CD4-positive, alpha-beta T cell treated with Interleukin-6 at 100 ng/mL for 8 hours (primary cell): ENCODE data around the gene CACTIN.
A peak's percentile ranks its signal among the peaks of the same experiment; 100 is the strongest.
"Not testable (repeated sequence)": the region's sequence is repeated elsewhere in the genome, so short reads cannot be mapped to it uniquely, and the experiment has no call there.

Experiments used
- DNase-seq: peaks from one replicate; pipeline ENCODE4 v3.0.0-alpha.2; 2020; ENCODE audit warnings: mixed read lengths, low spot score

CACTIN gene

GRCh38 chr19:3626473-3627350, at the start of gene CACTIN:
CACTIN (minus strand) TSS chr19:3626790; CDS start chr19:3626762, 28 bp downstream.
- peak; percentile 99 for DNase-seq

- no peak for DNase-seq
Measured at GRCh38 chr19:3674784-3675543, 48.4 kb upstream of the CACTIN start.

DNA sequence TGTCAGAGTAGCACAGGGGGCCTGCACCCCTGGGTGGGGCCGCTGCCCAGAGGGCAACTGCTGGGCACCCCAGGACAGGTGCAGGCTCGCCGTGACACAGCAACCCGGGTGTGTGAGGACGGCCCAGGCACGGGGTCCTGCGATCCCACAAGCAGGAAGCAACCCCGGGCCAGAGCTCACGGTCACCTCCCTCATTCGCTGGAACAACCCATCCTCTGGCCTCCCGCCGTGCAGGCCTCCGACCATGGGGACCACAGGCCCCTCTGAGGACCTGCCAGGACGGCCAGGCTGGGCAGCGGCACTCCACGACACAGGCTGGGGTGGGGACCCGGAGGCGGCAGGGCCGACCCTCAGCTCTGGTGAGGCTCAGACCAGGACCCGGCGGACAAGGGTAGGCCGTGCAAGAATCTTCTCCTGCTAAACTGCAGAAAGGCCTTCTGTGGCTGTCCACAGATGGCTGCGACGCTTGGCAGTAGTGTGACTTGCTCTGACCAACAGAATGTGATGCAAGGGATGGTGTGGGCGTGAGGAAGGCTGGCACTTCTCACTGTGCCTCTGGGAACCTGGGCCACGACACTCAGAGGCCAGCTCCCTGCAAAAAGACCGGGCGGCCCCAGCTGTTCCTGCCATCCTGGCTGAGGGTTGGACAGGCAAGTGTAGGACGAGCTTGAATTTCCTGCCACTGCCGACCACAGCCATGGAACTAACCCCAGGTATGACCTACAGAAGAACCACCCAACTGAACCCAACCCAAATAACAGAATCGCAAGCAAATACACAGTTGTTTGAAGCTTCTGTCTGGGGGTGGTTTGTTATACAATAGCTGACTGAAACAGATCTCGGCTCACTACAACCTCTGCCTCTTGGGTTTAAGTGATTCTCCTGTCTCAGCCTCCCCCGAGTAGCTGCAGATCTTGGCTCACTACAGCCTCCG, 47.2 kb upstream of the CACTIN start:
- DNase-seq = no peak

DNA sequence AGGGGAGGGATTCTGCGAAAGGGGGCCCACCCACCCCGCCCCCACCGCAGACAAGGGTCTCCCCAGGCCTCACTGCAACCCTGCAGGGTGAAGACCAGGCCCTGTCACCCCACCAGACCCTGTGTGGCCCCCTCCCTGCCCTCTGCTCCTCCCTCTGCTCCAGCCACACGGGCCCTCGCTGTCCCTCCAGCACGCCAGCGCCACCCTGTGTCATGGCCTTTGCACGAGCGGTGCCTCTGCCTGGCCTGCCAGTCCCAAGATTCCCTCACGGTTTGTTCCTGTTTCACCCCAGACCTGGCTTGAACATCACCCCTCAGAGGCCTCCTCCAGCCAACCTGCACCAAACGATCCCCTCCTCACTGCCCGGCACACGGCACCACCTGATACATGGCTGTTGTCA, 46.4 kb upstream of the CACTIN start:
- no peak for DNase-seq

DNA sequence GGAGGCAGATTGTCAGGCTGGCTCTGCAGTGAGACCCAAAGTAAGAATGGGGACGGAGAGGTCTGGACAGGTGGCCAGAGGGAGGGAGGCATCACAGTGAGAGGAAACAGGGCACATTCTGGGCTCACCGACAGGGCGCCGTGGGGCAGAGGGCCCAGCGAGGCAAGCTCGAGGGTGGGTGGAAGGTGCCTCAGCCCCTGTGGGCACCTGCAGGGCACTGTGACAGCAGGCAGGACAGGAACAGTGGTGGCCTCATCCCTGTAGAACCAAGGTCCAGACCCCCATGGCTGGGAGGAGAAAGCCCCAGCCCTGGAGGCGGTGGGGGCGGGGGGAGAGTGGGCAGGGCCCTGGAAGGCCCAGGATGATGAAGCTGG, 46.0 kb upstream of the CACTIN start:
- no peak for DNase-seq

DNA sequence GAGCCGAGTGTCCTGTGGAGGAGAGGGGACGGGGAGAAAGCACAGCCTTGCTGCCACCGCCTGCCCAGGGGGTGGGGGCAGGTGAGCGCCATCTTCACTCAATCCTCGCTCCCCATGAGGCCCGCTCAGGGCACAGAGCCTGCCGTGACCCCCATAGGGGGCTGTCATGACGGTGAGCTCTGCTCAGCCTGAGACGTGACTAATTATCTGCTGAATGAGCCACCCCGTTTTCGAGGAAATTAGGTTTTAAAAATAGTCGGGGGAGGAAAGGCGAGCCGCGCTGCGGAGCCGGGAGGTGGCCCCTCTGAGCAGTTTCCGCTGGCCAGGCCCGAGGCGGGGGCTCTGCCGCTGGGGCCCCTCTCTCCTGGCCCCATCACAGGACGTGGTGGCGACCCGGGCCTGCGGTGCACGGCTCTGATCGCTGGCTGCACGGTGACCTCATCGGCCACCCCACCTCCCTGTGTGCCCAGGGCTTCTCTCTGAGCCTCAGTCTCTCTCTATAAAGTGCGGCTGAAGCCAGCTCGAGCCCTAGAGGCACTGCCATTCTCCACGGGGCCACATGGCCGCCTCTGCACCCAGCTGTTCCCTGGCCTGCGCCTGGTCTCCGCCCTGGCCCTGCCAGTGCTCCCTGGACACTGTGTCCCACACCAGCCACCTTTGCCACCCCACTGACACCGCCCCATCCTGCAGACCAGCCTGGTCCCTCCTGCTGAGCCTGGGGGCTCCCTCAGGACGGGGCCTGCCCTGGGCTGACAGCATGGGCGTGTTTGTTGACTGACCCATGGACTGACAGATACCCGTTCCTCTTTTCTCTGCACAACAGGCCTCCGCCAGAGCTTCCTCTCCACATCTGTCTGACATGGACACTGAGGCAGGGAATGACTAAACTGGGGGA, 45.3 kb upstream of the CACTIN start:
- no peak for DNase-seq

DNA sequence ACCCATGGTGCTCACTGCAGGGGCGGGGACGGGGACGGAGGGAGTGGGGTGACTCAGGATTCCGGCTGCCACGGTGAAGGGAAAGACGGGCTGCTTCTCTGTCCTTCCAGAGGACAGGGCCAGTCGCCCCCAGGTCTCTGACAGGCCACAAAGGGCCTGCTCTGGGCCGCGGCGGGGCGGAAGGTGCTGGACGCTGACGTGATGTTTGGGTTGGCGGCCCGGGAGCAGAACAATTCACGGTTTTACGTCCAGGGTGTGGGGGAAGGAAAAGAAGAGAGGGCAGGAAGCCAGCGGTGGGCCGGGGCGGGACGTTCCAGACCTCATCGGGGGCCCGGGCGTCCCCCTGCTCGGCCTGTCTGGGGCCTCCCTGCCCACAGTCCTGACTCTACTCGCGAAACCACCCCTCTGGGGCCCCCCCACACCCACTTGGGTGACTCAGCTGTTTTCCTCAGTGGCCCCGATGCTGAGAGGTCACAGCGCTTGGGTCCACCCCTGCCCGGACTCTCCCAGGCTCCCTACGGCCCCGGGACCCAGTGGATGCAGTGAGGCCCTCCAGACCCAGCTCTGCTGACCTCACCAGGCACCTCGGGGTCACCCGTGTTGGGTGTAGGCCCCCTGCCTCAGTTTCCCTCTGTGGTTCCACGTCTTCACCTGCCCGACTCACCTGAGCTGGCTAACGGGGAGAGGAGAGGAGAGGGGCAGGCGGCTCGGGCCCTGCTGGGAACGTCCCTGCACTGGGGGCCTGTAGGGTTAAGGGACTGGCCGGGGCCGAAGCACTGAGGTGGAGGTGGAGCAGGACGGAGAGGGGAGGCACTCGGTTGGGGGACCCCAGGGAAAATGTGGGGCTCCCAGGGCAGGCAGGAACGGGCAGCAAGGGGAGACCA, 44.4 kb upstream of the CACTIN start:
- no peak for DNase-seq

GRCh38 chr19:3669947-3670795, 43.6 kb upstream of the CACTIN start:
- no peak for DNase-seq

GRCh38 chr19:3669082-3669946, 42.7 kb upstream of the CACTIN start:
- no peak for DNase-seq

GRCh38 chr19:3668331-3669081, 41.9 kb upstream of the CACTIN start:
- DNase-seq = no peak

DNA sequence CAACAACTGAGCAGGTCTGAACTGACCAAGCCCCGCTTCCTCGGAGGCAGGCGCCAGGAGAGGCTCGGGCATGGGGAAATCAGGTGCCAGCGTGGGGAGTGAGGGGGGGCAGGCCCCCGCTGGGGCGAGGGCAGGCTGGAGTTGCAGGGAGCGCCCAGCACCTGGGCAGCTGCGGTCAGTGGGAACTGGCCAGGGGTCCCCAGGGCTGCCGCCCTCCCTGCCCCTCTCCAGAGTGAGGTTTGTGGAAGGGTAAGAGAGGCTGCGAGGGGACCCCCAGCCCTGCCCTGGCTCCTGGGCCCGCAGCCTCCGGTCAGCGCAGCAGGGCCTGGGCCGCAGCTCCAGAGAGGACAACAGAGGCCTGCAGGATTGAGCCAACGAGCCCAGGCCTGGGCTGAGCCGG, 41.2 kb upstream of the CACTIN start:
- DNase-seq = no peak

DNA sequence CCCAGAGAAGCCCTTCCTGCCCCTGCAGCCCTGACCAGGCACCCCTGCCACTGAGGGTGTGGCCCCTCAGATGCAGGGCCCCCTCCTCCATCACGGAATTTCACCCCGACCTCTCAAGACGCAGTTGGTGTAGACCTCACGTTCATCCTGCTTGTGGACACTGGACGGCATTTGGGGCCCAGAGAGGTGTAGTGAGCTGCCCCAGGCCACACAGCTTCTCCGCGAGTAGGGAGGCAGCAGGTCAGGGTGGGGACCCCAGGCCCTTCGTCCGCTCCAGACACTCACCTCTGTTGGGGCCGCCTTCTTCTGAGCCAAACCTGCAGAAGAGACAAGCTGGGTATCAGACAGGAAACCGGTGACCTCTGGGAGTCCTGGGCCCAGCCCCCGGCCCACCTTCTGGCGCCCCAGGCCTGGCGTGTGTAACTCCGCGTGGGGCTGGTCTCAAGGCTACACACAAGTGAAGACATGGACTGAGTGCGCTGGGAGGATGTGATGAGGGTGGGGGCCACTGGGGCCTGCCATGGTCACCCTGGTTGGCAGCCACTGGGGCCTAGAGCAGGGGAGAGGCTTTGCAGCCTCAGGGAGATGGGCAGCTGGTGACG, 40.5 kb upstream of the CACTIN start:
- DNase-seq = no peak

GRCh38 chr19:3666545-3666856, 39.9 kb upstream of the CACTIN start:
- not testable (repeated sequence) for DNase-seq

- DNase-seq = peak; percentile 65
Measured at GRCh38 chr19:3665681-3666544, 39.3 kb upstream of the CACTIN start.

DNA sequence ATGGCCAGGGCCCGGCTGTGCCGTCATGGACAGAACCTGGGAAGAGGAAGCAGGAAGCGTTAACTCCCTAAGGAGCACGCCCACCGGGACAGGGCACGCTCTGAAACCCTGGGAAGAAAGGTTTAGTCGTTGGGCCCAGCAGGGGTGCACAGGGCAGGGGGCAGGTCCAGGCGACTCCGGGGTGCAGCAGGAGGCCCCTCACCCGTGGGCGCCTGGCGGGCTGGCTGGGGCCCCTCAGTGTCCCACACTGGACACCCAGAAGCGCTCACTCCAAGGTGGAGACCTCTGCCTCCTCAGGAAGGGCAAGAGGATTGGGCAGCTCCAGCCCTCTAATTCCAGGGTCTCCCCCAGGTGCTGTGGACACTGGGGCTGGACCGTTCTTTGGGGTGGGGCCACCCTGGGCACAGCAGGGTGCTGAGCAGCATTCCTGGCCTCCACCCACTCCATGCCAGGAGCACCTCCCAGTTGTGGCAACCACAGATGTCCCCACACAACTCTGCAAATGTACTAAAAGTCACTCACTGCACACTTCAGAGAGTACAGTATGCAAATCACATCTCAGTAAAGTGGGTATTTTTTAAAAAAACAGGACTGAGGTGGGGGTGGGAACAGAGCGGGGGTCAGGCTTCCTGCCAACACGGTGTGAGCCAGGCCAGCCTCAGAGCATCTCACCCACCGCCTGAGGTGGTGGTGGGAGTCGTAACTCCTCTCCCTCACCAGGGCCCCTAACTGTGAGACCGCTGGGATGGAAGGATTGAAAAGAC, 38.5 kb upstream of the CACTIN start:
- DNase-seq = no peak
